Stomach smooth muscle (tissue), 2 donors: Measurements from ENCODE around the gene MAML2.
A peak's percentile ranks its signal among the peaks of the same experiment; 100 is the strongest.

ENCODE experiments used
- H3K27ac ChIP-seq: one replicate; pipeline ENCODE4 v1.7.0; 2013; ENCODE audit warnings: mild to moderate bottlenecking, low read length, inconsistent platforms
- H3K27me3 ChIP-seq, 2 donors: one replicate each; pipeline ENCODE4 v1.7.0; 2013; ENCODE audit warnings: low read length in 2 of 2; ENCODE audit not compliant: insufficient read depth in 2 of 2, control insufficient read depth in 1 of 2
- H3K36me3 ChIP-seq, 2 donors: one replicate each; pipeline ENCODE4 v1.7.0; 2013; ENCODE audit warnings: low read length in 2 of 2; ENCODE audit not compliant: control insufficient read depth in 2 of 2, insufficient read depth in 2 of 2
- H3K4me1 ChIP-seq: one replicate; pipeline ENCODE4 v1.7.0; 2013; ENCODE audit warnings: low read length; ENCODE audit not compliant: control insufficient read depth, insufficient read depth
- H3K4me3 ChIP-seq, 2 donors: one replicate each; pipeline ENCODE4 v1.7.0; 2013; ENCODE audit warnings: low read length in 2 of 2
- H3K9ac ChIP-seq, 2 donors: one replicate each; pipeline ENCODE4 v1.7.0; 2013; ENCODE audit warnings: low read length in 2 of 2, mild to moderate bottlenecking in 1 of 2
- H3K9me3 ChIP-seq, 2 donors: one replicate each; pipeline ENCODE4 v1.7.0; 2013; ENCODE audit warnings: low read length in 2 of 2; ENCODE audit not compliant: control insufficient read depth in 2 of 2
- donor health status: healthy.
- donor health status: Pancreatic carcinoma.

MAML2 gene

GRCh38 chr11:96154802-96155520 lies 188.0 kb downstream of the MAML2 start:
- peaks cover 33% of the 10 kb centered on the region for H3K4me1 ChIP-seq
- no peaks in the 10 kb centered on the region for H3K36me3 ChIP-seq
- H3K27ac ChIP-seq: peak overlapping the region; percentile 50
- peak overlapping the region in 1 of 2 donors; percentile 31 for H3K4me3 ChIP-seq
- no peaks in the 10 kb centered on the region for H3K27me3 ChIP-seq
- H3K9ac ChIP-seq: no peak overlapping the region
- H3K9me3 ChIP-seq: no peaks in the 10 kb centered on the region

DNA sequence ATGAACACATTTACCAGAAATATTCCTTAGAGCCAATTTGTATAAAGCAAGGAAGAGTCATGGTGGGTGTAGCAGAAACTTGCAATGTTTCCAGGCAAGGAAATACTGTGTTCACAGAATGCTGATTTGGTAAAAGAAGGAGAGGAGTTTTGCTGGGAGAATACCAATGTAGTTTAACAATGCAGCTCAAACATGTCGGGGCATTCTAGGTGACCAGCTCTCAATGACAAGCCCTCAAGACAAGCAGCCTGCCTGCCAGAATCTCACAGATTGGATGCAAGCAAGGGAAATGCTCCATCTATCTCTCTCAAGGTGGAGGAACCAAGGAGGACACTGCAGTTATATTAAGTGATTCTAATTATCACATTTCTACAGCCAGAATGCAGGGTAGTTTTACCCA lies 190.4 kb downstream of the MAML2 start:
- no peak overlapping the region for H3K9ac ChIP-seq
- H3K27me3 ChIP-seq: no peaks in the 10 kb centered on the region
- peaks cover 33% of the 10 kb centered on the region for H3K4me1 ChIP-seq
- H3K4me3 ChIP-seq: no peak overlapping the region
- no peaks in the 10 kb centered on the region for H3K36me3 ChIP-seq
- no peaks in the 10 kb centered on the region for H3K9me3 ChIP-seq
- H3K27ac ChIP-seq: no peak overlapping the region

- Histone ChIP-seq H3K9ac (no peak overlapping the region), H3K27me3 (no peaks in the 10 kb centered on the region), H3K36me3 (no peaks in the 10 kb centered on the region), H3K27ac (no peak overlapping the region), H3K9me3 (no peaks in the 10 kb centered on the region), H3K4me1 (peaks cover 25% of the 10 kb centered on the region), H3K4me3 (no peak overlapping the region)
These were observed 191.5 kb downstream of the MAML2 start for GRCh38 chr11:96151501-96151900.

DNA sequence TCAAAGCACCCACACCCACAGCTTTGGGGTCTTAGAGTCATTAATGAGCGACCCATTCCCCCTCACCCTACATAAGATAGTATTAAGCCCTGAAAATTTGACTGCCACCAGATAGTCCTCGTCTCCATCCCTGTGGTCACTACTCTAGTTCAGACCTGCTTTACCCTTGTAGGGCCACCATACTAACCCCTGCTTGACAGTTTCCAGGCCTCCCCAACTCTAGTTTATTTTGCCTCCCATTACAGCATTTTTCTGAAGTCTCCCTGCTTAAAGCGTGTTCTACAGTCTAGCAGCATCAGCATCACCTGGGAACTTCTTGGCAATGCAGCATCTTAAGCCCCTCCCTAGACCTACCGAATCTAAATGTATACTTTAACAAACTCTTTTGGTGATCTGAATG lies 192.4 kb downstream of the MAML2 start:
- H3K9me3 ChIP-seq: no peaks in the 10 kb centered on the region
- no peaks in the 10 kb centered on the region for H3K27me3 ChIP-seq
- no peak overlapping the region for H3K27ac ChIP-seq
- peaks cover 16% of the 10 kb centered on the region for H3K4me1 ChIP-seq
- no peak overlapping the region for H3K9ac ChIP-seq
- no peak overlapping the region for H3K4me3 ChIP-seq
- no peaks in the 10 kb centered on the region for H3K36me3 ChIP-seq

- Histone ChIP-seq H3K9ac (no peak overlapping the region), H3K4me1 (peaks cover 12% of the 10 kb centered on the region), H3K9me3 (no peaks in the 10 kb centered on the region), H3K4me3 (no peak overlapping the region), H3K27me3 (no peaks in the 10 kb centered on the region), H3K27ac (no peak overlapping the region), H3K36me3 (no peaks in the 10 kb centered on the region)
These were observed 193.0 kb downstream of the MAML2 start for GRCh38 chr11:96149743-96150555.

- no peaks in the 10 kb centered on the region for H3K9me3 ChIP-seq
- no peaks in the 10 kb centered on the region for H3K4me1 ChIP-seq
- no peak overlapping the region for H3K27ac ChIP-seq
These were observed 195.0 kb downstream of the MAML2 start for GRCh38 chr11:96147906-96148486.

GRCh38 chr11:96147186-96147585 lies 195.8 kb downstream of the MAML2 start:
- Histone ChIP-seq H3K36me3 (no peaks in the 10 kb centered on the region), H3K27me3 (no peaks in the 10 kb centered on the region), H3K4me1 (no peaks in the 10 kb centered on the region), H3K27ac (no peak overlapping the region), H3K4me3 (no peak overlapping the region), H3K9me3 (no peaks in the 10 kb centered on the region), H3K9ac (no peak overlapping the region)

More at GRCh38 chr11:96147906-96148486, 195.0 kb downstream of the MAML2 start:
- no peaks in the 10 kb centered on the region for H3K36me3 ChIP-seq
- H3K27me3 ChIP-seq: no peaks in the 10 kb centered on the region
- H3K9ac ChIP-seq: no peak overlapping the region
- no peak overlapping the region for H3K4me3 ChIP-seq

DNA sequence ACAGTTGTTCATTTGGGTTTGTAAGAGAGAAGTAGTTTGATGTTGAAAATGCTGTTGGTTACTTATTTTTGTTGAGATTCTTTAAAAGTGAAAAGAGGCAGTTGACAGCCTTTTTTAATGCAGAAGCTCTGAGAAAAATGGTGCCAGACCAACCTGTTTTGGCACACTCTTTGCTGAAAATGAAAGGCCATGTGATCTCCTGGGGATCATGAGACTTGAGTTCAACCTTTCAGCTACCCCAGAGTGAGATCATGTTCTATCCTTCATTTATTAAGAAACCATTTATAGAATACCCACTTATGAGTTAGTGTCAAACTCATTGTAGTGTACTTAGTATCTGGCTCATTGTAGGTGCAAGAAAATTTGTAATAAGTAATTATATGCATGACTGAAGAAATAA lies 196.2 kb downstream of the MAML2 start:
- Histone ChIP-seq H3K36me3 (no peaks in the 10 kb centered on the region), H3K4me3 (no peak overlapping the region), H3K9me3 (no peaks in the 10 kb centered on the region), H3K27me3 (no peaks in the 10 kb centered on the region), H3K27ac (no peak overlapping the region), H3K9ac (no peak overlapping the region), H3K4me1 (no peaks in the 10 kb centered on the region)

- Histone ChIP-seq H3K27ac (no peak overlapping the region), H3K4me3 (no peak overlapping the region), H3K4me1 (no peaks in the 10 kb centered on the region), H3K27me3 (no peaks in the 10 kb centered on the region), H3K36me3 (no peaks in the 10 kb centered on the region), H3K9me3 (no peaks in the 10 kb centered on the region), H3K9ac (no peak overlapping the region)
These were observed 197.8 kb downstream of the MAML2 start for GRCh38 chr11:96145163-96145585.

DNA sequence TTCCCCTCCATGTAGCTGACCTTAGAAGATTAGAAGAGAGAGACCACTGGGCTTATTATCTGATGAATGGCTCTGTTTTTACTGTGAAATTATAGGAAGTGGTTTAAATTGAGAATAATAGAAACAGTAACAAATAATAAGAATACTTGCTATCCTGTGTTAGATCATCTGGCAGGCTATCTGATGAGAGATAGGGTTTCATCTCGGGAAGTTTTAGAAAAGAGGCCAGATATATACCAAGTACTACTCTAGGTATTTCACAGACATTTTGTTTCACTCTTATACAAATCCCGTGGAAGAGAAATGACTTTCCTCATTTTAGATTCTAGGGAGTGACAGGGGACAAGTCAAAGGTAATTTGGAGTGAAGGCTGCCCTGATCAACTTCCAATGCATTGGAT lies 198.4 kb downstream of the MAML2 start:
- Histone ChIP-seq H3K4me3 (no peak overlapping the region), H3K36me3 (no peaks in the 10 kb centered on the region), H3K27ac (no peak overlapping the region), H3K27me3 (no peaks in the 10 kb centered on the region), H3K9me3 (no peaks in the 10 kb centered on the region), H3K4me1 (no peaks in the 10 kb centered on the region), H3K9ac (no peak overlapping the region)
